Muscle layer of duodenum (tissue), 2 donors: Measurements from ENCODE around the gene SPOCK3.
"Not testable (repeated sequence)": the region's sequence is repeated elsewhere in the genome, so short reads cannot be mapped to it uniquely, and the experiment has no call there.

ENCODE experiments used
- H3K27ac ChIP-seq: one replicate; pipeline ENCODE4 v1.7.0; 2013; ENCODE audit warnings: mild to moderate bottlenecking, low read length
- H3K27me3 ChIP-seq: one replicate; pipeline ENCODE4 v1.7.0; 2013; ENCODE audit warnings: low read depth, mild to moderate bottlenecking, control low read depth, low read length
- H3K36me3 ChIP-seq, 2 donors: one replicate each; pipeline ENCODE4 v1.7.0; 2013; ENCODE audit warnings: low read length in 2 of 2, control low read depth in 1 of 2, mild to moderate bottlenecking in 1 of 2; ENCODE audit not compliant: insufficient read depth in 2 of 2, control insufficient read depth in 1 of 2
- H3K4me1 ChIP-seq, 2 donors: one replicate each; pipeline ENCODE4 v1.7.0; 2013; ENCODE audit warnings: low read length in 2 of 2, mild to moderate bottlenecking in 2 of 2, control low read depth in 1 of 2, moderate library complexity in 1 of 2; ENCODE audit not compliant: insufficient read depth in 2 of 2, control insufficient read depth in 1 of 2
- H3K4me3 ChIP-seq, 2 donors: one replicate each; pipeline ENCODE4 v1.7.0; 2013; ENCODE audit warnings: low read length in 2 of 2, low read depth in 1 of 2, mild to moderate bottlenecking in 1 of 2
- H3K9me3 ChIP-seq, 2 donors: one replicate each; pipeline ENCODE4 v1.7.0; 2013; ENCODE audit warnings: low read length in 2 of 2, control low read depth in 1 of 2, mild to moderate bottlenecking in 1 of 2; ENCODE audit not compliant: control insufficient read depth in 1 of 2
- donor health status: healthy.

SPOCK3 gene

GRCh38 chr4:166996216-166996615 lies 238.1 kb downstream of the SPOCK3 start:
- H3K27ac ChIP-seq: no peak overlapping the region
- H3K9me3 ChIP-seq: no peaks in the 10 kb centered on the region
- H3K4me3 ChIP-seq: no peak overlapping the region
- no peaks in the 10 kb centered on the region for H3K4me1 ChIP-seq
- H3K27me3 ChIP-seq: no peaks in the 10 kb centered on the region
- H3K36me3 ChIP-seq: no peaks in the 10 kb centered on the region

- Histone ChIP-seq H3K27ac (no peak overlapping the region), H3K36me3 (no peaks in the 10 kb centered on the region), H3K4me1 (no peaks in the 10 kb centered on the region), H3K4me3 (no peak overlapping the region), H3K9me3 (no peaks in the 10 kb centered on the region), H3K27me3 (no peaks in the 10 kb centered on the region)
Observed at GRCh38 chr4:166994686-166995085, 239.6 kb downstream of the SPOCK3 start.

- H3K27me3 ChIP-seq: no peaks in the 10 kb centered on the region
- H3K4me1 ChIP-seq: no peaks in the 10 kb centered on the region
- H3K36me3 ChIP-seq: no peaks in the 10 kb centered on the region
- no peaks in the 10 kb centered on the region for H3K9me3 ChIP-seq
- no peak overlapping the region for H3K27ac ChIP-seq
- H3K4me3 ChIP-seq: no peak overlapping the region
Observed at GRCh38 chr4:166991006-166991561, 243.2 kb downstream of the SPOCK3 start.

DNA sequence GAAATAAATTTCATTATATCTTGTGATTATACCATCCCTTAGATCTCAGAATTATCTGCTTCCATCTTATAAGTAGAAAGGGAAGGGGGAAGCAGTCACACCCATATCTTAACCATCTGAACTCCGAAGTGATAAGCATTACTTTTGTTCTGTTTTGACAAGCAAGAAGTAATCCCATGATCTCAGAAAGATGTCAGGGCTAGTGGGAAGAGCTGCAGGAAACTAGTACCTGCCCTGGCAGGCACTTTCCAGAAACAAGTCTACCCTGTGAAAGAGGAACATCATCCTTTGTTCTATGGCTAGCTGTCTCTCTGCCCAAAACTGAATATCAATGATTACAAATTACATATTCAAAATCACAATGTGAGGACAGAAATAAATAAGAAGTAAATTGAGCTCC lies 244.4 kb downstream of the SPOCK3 start:
- no peaks in the 10 kb centered on the region for H3K36me3 ChIP-seq
- H3K27me3 ChIP-seq: no peaks in the 10 kb centered on the region
- H3K4me3 ChIP-seq: no peak overlapping the region
- H3K4me1 ChIP-seq: no peaks in the 10 kb centered on the region
- H3K27ac ChIP-seq: no peak overlapping the region
- H3K9me3 ChIP-seq: no peaks in the 10 kb centered on the region

GRCh38 chr4:166987026-166987425 lies 247.3 kb downstream of the SPOCK3 start:
- Histone ChIP-seq H3K9me3 (no peaks in the 10 kb centered on the region), H3K36me3 (no peaks in the 10 kb centered on the region), H3K4me3 (no peak overlapping the region), H3K27me3 (no peaks in the 10 kb centered on the region), H3K27ac (no peak overlapping the region), H3K4me1 (no peaks in the 10 kb centered on the region)

DNA sequence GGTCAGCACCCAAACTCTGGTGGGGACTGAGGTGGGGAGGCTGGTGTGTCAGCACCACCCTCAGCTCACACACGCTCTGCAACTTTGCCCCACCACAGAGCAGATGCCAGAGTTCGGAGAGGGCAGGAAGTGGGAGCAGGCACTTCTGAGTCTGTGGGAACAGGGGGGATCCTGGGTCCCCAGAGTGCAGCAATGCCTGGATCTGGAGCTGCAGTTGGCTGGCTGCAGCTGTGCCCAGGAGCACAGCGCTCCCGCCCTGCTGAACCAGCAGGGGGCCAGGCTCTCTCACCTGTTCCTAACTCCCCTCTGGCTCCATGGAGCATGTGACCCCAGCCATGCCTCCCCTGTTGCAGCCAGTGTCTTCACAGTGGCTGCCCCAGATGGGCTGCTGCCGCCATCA lies 252.4 kb downstream of the SPOCK3 start:
- Histone ChIP-seq H3K9me3 (peaks cover 0 to 7% of the 10 kb centered on the region in 2 donors), H3K27me3 (no peaks in the 10 kb centered on the region), H3K4me3 (no peak overlapping the region), H3K4me1 (no peaks in the 10 kb centered on the region), H3K36me3 (no peaks in the 10 kb centered on the region), H3K27ac (no peak overlapping the region)

GRCh38 chr4:166980419-166980818 lies 253.9 kb downstream of the SPOCK3 start:
- no peaks in the 10 kb centered on the region for H3K36me3 ChIP-seq
- H3K27me3 ChIP-seq: no peaks in the 10 kb centered on the region
- no peak overlapping the region for H3K4me3 ChIP-seq
- no peaks in the 10 kb centered on the region for H3K4me1 ChIP-seq
- H3K9me3 ChIP-seq: peaks cover 0 to 7% of the 10 kb centered on the region in 2 donors
- no peak overlapping the region for H3K27ac ChIP-seq

DNA sequence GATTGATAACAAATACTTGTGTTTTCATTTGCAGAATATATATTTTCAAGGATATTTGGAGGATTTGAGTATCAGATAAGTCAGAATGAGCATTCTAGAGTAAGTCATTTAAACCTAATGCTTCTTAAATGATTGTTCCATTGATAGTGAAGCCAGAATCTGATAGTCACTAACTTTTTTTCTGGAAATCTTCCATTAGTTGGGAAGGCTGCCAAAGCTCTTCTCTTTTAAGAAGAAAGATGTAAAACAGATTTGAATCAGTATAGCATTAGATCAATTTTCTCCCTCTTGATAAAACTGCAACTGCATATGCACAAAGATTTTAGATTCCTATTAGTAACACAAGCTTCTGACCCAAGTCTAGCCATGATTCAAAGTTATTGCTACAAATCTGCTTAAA lies 256.7 kb downstream of the SPOCK3 start:
- no peaks in the 10 kb centered on the region for H3K4me1 ChIP-seq
- no peak overlapping the region for H3K27ac ChIP-seq
- peaks cover 0 to 7% of the 10 kb centered on the region in 2 donors for H3K9me3 ChIP-seq
- H3K36me3 ChIP-seq: no peaks in the 10 kb centered on the region
- no peak overlapping the region for H3K4me3 ChIP-seq
- no peaks in the 10 kb centered on the region for H3K27me3 ChIP-seq

GRCh38 chr4:166972071-166972470 lies 262.2 kb downstream of the SPOCK3 start:
- no peak overlapping the region for H3K4me3 ChIP-seq
- no peaks in the 10 kb centered on the region for H3K36me3 ChIP-seq
- peaks cover 0 to 12% of the 10 kb centered on the region in 2 donors for H3K9me3 ChIP-seq
- no peaks in the 10 kb centered on the region for H3K4me1 ChIP-seq
- H3K27ac ChIP-seq: no peak overlapping the region
- no peaks in the 10 kb centered on the region for H3K27me3 ChIP-seq

GRCh38 chr4:166968219-166968618 lies 266.1 kb downstream of the SPOCK3 start:
- not testable (repeated sequence) for H3K4me1 ChIP-seq, H3K36me3 ChIP-seq, H3K27ac ChIP-seq, H3K27me3 ChIP-seq, H3K4me3 ChIP-seq
- peaks cover 0 to 12% of the 10 kb centered on the region in 2 donors for H3K9me3 ChIP-seq

- H3K4me3 ChIP-seq: no peak overlapping the region
- H3K27me3 ChIP-seq: no peaks in the 10 kb centered on the region
- H3K9me3 ChIP-seq: peaks cover 0 to 12% of the 10 kb centered on the region in 2 donors
- no peaks in the 10 kb centered on the region for H3K4me1 ChIP-seq
- no peak overlapping the region for H3K27ac ChIP-seq
- no peaks in the 10 kb centered on the region for H3K36me3 ChIP-seq
Observed at GRCh38 chr4:166965562-166965961, 268.7 kb downstream of the SPOCK3 start.

DNA sequence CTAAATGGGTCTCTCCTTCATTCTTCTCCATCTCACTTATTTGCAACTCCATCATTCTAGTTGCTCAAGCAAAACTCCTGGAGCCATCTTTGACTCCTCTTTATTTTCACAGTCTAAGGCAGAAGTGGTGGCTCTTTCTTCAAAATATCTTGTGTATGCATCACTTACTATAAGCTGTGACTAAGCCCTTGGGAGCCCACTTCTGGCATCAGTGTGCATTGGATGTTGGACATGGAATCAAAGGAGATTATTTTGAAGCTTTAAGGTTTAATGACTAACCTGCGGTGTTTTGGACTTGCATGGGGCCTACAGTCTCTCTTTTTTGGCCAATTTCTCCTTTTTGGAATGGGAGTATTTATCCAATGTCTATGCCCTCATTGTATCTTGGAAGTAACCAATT lies 276.8 kb downstream of the SPOCK3 start:
- H3K4me1 ChIP-seq: no peaks in the 10 kb centered on the region
- no peaks in the 10 kb centered on the region for H3K27me3 ChIP-seq
- no peak overlapping the region for H3K4me3 ChIP-seq
- H3K9me3 ChIP-seq: peaks cover 0 to 2% of the 10 kb centered on the region in 2 donors
- H3K27ac ChIP-seq: no peak overlapping the region
- no peaks in the 10 kb centered on the region for H3K36me3 ChIP-seq
